Measurements from ENCODE around the gene PCK2. TPM values are rescaled to one million over a fixed set of nuclear protein-coding genes. Genes with fewer than 3 reads are reported as not detected.

The PCK2 gene
- total and polyA plus RNA-seq, 2 of the 13 experiments (the other 11 are each of a cell fraction or from before 2014, with no cell fraction given), result 129 to 272 TPM

- TF ChIP-seq FOSL2 (CRISPR knock-in tag; IDR thresholded peaks at IDR 0.05), result peak; percentile 8; the same call in 1 of the 2 replicates
- TF ChIP-seq SP5 (CRISPR knock-in tag; IDR thresholded peaks at IDR 0.05; ENCODE audit: borderline replicate concordance, low read depth), result peak; percentile 71
- peak; percentile 97 for TF ChIP-seq NR2C2 (CRISPR knock-in tag; IDR thresholded peaks at IDR 0.05; ENCODE audit: borderline replicate concordance)
- no peak for TF ChIP-seq NFIC (IDR thresholded peaks at IDR 0.05; ENCODE audit: low read length)
- TF ChIP-seq ZNF383 (CRISPR knock-in tag; IDR thresholded peaks at IDR 0.05; ENCODE audit: borderline replicate concordance), result no peak; the same call in 1 of the 2 replicates
- no peak for TF ChIP-seq ZNF362 (CRISPR knock-in tag; IDR thresholded peaks at IDR 0.05; ENCODE audit: borderline replicate concordance)
- TF ChIP-seq ETV6 (CRISPR knock-in tag; conservative IDR thresholded peaks at IDR 0.05), result peak; percentile 68
- TF ChIP-seq ZNF598 (CRISPR knock-in tag; IDR thresholded peaks at IDR 0.05; ENCODE audit: borderline replicate concordance), result peak; percentile 23; the same call in 1 of the 2 replicates
- no peak; the same call in 1 of the 2 replicates for TF ChIP-seq ZNF570 (CRISPR knock-in tag; IDR thresholded peaks at IDR 0.05; ENCODE audit: borderline replicate concordance)
- TF ChIP-seq, protein P1, sequence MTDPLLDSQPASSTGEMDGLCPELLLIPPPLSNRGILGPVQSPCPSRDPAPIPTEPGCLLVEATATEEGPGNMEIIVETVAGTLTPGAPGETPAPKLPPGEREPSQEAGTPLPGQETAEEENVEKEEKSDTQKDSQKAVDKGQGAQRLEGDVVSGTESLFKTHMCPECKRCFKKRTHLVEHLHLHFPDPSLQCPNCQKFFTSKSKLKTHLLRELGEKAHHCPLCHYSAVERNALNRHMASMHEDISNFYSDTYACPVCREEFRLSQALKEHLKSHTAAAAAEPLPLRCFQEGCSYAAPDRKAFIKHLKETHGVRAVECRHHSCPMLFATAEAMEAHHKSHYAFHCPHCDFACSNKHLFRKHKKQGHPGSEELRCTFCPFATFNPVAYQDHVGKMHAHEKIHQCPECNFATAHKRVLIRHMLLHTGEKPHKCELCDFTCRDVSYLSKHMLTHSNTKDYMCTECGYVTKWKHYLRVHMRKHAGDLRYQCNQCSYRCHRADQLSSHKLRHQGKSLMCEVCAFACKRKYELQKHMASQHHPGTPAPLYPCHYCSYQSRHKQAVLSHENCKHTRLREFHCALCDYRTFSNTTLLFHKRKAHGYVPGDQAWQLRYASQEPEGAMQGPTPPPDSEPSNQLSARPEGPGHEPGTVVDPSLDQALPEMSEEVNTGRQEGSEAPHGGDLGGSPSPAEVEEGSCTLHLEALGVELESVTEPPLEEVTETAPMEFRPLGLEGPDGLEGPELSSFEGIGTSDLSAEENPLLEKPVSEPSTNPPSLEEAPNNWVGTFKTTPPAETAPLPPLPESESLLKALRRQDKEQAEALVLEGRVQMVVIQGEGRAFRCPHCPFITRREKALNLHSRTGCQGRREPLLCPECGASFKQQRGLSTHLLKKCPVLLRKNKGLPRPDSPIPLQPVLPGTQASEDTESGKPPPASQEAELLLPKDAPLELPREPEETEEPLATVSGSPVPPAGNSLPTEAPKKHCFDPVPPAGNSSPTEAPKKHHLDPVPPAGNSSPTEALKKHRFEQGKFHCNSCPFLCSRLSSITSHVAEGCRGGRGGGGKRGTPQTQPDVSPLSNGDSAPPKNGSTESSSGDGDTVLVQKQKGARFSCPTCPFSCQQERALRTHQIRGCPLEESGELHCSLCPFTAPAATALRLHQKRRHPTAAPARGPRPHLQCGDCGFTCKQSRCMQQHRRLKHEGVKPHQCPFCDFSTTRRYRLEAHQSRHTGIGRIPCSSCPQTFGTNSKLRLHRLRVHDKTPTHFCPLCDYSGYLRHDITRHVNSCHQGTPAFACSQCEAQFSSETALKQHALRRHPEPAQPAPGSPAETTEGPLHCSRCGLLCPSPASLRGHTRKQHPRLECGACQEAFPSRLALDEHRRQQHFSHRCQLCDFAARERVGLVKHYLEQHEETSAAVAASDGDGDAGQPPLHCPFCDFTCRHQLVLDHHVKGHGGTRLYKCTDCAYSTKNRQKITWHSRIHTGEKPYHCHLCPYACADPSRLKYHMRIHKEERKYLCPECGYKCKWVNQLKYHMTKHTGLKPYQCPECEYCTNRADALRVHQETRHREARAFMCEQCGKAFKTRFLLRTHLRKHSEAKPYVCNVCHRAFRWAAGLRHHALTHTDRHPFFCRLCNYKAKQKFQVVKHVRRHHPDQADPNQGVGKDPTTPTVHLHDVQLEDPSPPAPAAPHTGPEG (CRISPR knock-in tag; IDR thresholded peaks at IDR 0.05), result no peak; the same call in 1 of the 2 replicates
- TF ChIP-seq ZNF136 (CRISPR knock-in tag; IDR thresholded peaks at IDR 0.05; ENCODE audit: low read depth), result no peak
- TF ChIP-seq, protein P2, sequence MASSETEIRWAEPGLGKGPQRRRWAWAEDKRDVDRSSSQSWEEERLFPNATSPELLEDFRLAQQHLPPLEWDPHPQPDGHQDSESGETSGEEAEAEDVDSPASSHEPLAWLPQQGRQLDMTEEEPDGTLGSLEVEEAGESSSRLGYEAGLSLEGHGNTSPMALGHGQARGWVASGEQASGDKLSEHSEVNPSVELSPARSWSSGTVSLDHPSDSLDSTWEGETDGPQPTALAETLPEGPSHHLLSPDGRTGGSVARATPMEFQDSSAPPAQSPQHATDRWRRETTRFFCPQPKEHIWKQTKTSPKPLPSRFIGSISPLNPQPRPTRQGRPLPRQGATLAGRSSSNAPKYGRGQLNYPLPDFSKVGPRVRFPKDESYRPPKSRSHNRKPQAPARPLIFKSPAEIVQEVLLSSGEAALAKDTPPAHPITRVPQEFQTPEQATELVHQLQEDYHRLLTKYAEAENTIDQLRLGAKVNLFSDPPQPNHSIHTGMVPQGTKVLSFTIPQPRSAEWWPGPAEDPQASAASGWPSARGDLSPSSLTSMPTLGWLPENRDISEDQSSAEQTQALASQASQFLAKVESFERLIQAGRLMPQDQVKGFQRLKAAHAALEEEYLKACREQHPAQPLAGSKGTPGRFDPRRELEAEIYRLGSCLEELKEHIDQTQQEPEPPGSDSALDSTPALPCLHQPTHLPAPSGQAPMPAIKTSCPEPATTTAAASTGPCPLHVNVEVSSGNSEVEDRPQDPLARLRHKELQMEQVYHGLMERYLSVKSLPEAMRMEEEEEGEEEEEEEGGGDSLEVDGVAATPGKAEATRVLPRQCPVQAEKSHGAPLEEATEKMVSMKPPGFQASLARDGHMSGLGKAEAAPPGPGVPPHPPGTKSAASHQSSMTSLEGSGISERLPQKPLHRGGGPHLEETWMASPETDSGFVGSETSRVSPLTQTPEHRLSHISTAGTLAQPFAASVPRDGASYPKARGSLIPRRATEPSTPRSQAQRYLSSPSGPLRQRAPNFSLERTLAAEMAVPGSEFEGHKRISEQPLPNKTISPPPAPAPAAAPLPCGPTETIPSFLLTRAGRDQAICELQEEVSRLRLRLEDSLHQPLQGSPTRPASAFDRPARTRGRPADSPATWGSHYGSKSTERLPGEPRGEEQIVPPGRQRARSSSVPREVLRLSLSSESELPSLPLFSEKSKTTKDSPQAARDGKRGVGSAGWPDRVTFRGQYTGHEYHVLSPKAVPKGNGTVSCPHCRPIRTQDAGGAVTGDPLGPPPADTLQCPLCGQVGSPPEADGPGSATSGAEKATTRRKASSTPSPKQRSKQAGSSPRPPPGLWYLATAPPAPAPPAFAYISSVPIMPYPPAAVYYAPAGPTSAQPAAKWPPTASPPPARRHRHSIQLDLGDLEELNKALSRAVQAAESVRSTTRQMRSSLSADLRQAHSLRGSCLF (CRISPR knock-in tag; IDR thresholded peaks at IDR 0.05; ENCODE audit: borderline replicate concordance), result no peak
- TF ChIP-seq, protein P3, sequence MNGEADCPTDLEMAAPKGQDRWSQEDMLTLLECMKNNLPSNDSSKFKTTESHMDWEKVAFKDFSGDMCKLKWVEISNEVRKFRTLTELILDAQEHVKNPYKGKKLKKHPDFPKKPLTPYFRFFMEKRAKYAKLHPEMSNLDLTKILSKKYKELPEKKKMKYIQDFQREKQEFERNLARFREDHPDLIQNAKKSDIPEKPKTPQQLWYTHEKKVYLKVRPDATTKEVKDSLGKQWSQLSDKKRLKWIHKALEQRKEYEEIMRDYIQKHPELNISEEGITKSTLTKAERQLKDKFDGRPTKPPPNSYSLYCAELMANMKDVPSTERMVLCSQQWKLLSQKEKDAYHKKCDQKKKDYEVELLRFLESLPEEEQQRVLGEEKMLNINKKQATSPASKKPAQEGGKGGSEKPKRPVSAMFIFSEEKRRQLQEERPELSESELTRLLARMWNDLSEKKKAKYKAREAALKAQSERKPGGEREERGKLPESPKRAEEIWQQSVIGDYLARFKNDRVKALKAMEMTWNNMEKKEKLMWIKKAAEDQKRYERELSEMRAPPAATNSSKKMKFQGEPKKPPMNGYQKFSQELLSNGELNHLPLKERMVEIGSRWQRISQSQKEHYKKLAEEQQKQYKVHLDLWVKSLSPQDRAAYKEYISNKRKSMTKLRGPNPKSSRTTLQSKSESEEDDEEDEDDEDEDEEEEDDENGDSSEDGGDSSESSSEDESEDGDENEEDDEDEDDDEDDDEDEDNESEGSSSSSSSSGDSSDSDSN (CRISPR knock-in tag; IDR thresholded peaks at IDR 0.05), result peak; percentile 72
Observed at GRCh38 chr14:24146978-24147760, 53.1 kb downstream of the PCK2 start, which contains the start of gene RNF31 (continued).
